HG02759 (cell line): Measurements from ENCODE around the gene CCL22.
"Not testable (repeated sequence)": the region's sequence is repeated elsewhere in the genome, so short reads cannot be mapped to it uniquely, and the experiment has no call there.

Source experiments
- ATAC-seq: cut with Tn5 transposase; IDR thresholded peaks from one replicate; pipeline ENCODE4 v1.9.1; 2021; ENCODE audit warnings: mild to moderate bottlenecking, moderate library complexity; ENCODE audit not compliant: unreplicated experiment

CCL22 gene

DNA sequence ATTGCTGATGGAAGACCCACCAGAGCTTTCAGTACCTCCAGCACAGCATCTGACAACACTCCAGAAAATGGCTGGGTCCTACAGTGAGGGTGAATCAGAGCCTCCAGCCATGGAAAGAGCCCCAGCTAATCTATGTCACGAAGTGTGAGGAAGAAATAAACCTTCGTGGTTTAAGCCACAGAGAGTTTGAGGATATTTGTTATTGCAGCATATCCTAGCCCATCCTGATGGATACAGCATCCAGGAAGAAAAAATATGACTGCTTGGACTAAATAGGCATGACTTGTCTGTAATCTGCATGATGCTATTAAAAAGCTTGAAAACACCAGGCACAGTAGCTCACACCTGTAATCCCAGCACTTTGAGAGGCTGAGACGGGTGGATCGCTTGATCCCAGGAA lies 32.7 kb downstream of the CCL22 start:
- ATAC-seq = no peak

DNA sequence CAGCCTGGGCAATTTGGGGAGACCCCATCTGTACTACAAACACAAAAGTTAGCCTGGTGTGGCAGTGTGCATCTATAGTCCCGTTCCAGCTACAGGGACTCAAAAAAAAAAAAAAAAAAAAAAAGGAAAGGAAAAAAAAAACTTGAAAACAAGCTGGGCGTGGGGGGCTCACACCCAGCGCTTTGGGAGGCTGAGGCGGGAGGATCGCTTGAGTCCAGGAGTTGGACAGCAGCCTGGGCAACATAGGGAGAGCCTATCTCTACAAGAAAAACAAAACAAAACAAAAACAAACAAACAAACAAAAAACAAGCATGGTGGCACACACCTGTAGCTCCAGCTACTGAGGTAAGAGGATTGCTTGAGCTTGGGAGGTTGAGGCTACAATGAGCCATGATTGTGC lies 33.1 kb downstream of the CCL22 start:
- no peak for ATAC-seq

DNA sequence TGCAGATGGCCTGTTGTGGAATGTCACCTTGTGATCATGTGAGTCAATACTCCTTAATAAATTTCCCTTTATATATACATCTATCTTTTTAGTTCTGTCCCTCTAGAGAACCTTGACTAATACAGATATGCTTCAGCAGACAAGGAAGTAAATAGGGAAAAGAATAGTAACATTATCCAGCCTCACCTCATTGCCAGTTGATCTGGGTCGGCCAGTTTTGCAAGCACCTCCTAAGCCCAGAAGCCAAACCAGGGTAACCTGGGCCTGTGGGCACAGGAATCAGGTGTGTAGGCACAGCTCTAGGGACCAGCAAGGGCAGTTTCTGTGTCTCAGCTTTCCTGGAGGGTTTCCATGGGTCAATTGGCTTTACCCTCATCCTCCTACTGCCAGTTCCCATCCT lies 34.1 kb downstream of the CCL22 start:
- ATAC-seq = no peak

- ATAC-seq = no peak
Observed at GRCh38 chr16:57394444-57394843, 35.9 kb downstream of the CCL22 start.

DNA sequence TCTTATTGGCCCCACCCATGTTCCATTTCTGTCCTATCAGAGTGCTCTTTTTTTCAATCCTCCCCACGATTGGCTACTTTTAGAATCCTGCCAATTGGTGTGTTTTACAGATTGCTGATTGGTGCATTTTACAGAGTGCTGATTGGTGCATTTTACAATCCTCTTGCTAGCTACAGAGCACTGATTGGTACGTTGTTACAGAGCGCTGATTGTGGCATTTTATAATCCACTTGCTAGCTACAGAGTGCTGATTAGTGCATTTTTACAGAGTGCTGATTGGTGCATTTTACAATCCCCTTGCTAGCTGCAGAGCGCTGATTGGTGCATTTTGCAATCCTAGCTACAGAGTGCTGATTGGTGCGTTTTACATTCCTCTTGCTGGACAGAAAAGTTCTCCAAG lies 36.4 kb downstream of the CCL22 start:
- ATAC-seq = no peak

DNA sequence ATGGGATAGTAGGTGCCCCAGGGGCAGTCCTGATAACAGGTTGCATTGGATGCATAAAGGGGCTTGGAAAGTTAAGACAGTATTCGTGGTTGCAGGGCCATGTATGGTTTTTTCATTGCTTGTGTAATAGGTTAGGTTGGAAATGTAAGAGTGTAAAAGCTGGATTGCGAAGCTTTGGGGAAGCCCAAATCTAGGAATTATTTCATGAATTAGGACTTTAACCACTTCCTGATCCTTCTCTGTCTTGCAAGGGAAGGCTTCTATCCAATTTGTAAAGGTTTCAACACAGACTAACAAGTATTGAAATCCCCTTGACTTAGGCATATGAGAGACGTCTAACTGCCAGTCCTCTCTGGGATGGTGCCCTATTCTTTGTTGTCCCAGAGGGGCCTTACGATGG lies 38.2 kb downstream of the CCL22 start:
- no peak for ATAC-seq

- ATAC-seq = not testable (repeated sequence)
Observed at GRCh38 chr16:57397493-57397892, 38.9 kb downstream of the CCL22 start.

DNA sequence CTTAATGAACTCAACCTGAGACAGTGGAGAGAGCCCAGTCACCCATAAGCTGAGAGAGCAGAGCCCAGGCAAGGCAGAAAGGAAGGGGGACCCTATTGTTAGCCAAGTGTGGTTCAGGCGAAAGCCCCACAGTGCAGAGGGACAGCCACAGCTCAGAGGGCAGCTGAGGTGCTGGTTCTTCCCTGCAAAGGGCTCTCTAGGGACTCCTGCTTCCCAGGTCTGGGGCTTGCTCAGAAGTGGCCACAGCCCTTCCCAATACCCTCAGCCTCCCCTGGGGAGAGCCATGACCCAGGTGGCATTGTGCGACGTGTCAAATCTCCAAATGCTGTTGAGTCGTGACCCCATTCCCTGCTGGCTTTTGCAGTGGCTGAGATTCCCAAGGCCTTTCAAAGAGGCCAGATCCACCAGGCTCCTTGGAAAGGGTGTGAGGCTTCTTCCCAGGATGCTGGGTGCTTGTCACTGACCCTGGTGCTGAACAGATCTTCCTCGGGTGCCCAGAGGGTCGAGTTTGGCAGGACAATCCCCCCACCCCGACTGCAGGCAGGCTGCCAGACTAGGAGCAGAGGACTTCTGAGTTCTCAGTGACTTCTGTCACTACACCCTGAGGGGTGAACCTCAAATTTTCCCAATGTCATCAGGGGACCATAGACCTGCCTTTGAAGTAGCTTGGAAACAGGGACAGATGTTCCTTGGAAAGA lies 43.5 kb downstream of the CCL22 start:
- ATAC-seq = no peak

DNA sequence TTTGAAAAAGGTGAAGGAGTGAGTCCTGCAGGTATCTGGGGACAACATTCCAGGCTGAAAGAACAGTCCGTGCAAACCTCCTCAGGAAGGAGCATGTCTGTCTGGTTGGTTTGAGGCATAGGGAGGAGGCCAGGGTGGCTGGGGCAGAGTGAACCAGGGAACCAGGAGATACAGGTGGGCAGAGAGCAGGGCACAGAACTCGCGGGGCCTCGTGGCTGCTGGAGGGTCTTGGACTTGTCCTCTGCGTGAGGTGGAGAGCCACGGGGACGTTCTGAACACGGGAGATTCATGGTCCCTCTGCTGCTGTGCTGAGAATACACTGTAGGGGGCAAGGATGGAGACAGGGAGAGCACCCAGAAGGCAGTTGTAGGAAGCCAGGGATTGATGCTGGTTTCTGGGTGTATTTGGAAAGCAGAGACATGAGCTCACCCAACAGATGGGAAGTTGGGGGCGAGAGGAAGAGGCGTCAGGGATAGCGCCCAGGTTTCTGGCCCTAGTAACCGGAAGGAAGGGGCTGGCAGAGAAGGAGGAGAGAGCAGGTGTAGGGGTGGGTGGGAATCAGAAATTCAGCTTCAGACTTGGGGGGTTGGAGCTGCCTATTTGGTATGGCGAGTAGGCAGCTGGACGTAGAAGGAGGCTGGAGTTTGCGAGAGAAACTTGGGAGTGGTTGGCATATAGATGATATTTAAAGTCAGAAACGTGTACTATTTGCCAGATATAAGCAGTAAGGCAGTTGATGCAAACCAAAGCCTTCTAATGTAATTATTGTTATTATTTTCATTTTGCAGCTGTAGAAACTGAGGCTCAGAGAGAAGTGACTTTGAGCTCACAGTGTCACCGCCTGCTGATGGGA lies 45.6 kb downstream of the CCL22 start, which contains the start of gene CCL17:
CCL17 (plus strand) TSS at position 803 of the 853 bp plus-strand sequence. CDS start 9,166 bp downstream, outside the sequence.
- no peak for ATAC-seq

DNA sequence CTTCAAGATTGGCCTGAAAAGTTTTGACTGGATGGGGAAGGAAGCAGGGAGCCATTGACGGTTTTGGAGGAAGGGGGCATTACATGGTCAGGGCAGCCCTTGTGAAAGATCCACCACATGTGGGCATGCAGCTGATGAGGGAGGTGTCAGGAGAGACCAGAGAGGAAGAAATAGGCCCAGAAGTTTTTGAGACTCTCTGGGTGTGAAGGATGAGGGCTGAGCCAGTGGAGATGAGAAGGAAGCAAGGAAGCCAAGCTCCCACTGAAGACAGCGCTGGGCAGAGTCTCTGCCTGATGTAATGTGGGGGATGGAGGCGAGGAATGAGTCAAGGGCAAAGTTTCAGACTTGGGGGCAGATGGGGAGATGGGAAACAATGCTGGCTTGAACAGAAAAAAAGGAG lies 46.5 kb downstream of the CCL22 start:
- ATAC-seq = no peak

- ATAC-seq = no peak
Observed at GRCh38 chr16:57406881-57407280, 48.3 kb downstream of the CCL22 start.

DNA sequence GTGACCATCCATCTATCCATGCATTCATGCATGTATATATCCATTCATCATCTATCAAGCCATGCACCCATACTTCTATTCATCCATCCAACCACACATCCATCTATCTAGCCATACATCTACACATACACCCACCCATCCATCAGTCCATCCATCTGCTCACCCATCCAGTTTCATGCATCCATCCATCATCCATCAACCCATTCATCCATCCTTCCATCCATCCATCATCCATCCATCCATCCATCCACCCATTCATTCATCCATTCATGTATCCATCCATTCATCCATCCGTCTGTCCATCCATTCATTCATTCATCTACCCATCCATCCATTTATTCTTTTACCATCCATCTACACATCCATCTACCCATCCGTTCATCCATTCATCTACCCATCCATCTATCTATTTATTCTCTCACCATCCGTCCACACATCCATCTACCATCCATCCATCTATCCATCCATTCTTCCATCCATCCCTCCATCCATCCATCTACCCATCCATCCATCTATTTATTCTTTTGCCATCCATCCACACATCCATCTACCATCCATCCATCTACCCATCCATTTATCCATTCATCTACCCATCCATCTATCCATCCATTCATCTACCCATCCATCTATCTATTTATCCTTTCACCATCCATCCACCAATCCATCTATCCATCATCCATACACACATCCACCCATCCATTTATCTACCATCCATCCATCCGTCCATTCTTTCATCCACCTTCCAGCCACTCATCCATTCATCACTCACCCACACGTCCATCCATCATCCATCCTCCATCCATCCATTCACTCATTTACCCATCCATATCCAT lies 49.2 kb downstream of the CCL22 start:
- ATAC-seq = no peak

- no peak for ATAC-seq
Observed at GRCh38 chr16:57409065-57409464, 50.5 kb downstream of the CCL22 start.

- no peak for ATAC-seq
Observed at GRCh38 chr16:57409870-57410587, 51.4 kb downstream of the CCL22 start.

DNA sequence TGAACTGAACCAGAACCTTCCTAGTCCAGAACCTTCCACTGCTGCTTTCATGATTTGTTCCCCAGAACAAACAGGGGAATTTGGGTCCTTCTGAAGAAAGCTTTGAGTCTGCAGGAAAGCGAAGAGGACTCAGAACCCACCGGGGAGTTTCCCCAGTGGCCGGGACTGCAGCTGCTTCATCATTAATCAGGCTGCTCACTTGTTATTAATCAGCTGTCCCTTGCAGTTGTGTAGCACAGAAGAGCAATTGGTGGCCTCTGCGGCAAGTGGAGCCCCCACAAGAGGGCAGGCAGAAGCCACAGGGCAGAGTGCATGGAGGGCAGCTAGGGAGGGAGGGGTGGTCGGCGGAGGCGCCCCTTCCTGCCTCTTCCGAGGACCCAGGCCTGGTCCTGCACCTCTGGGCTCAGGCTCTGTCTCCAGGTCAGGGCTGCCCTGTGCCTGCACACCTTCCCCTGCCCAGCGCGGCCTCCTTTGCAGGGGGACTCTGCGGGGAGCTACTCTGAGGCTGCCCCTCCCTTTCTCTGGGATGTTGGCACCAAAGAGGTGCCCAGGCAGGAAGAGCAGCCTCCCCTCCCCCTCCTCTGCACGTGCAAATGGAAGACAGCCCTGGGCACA lies 52.9 kb downstream of the CCL22 start:
- peak; percentile 40 for ATAC-seq

DNA sequence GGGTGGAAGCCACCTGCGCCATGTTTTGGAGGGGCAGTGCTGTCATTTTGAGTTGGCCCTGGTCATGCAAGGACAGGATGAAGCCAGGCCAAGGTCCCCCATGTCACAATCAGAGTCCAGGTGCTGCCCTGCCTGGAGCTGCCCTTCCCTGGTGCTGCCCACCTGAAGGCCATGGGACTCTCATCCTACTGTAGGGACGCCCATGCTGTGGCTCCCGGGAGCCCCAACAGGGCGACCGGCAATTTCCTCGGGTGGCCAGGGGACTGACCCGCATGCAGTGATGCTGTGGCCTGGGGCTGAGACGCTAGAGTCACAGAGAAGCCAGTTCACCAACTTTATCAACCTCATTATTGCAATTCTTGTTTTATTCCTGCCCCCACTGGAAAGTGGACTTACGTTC lies 54.0 kb downstream of the CCL22 start:
- no peak for ATAC-seq

DNA sequence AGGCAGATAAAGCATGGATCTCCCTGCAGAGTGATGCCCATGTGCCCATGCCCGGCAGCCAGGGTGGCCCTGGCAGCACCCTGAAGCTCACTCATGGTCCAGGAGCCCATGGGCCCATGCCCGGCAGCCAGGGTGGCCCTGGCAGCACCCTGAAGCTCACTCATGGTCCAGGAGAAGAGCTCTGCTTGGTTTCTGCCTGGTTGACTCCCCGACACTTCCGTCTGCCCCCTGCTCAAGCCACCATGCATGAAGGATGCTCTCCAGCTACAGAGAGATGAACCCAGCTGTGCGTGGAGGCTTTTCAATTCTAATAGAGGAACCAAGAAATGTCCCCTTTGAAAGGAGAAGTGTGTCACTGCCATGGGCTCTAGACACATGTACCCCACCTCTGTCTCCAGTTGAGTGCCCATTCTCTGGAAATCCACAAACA lies 54.7 kb downstream of the CCL22 start:
- ATAC-seq = peak; percentile 77

GRCh38 chr16:57413733-57414132 lies 55.1 kb downstream of the CCL22 start:
- ATAC-seq = no peak
